ENCODE measurements around the gene CFD. TPM values are rescaled to one million over a fixed set of nuclear protein-coding genes. Genes with fewer than 3 reads are reported as not detected.

The CFD gene
- polyA plus RNA-seq, 1 donor from 2014 or later = 5.3 TPM

GRCh38 chr19:829129-829758, 30.2 kb upstream of the CFD start:
- H3K9ac ChIP-seq (ENCODE audit: low read length) = no peak overlapping the region
- no peaks in the 10 kb centered on the region for H3K9me3 ChIP-seq (ENCODE audit: low read length)
- H3K27me3 ChIP-seq (ENCODE audit: insufficient read depth, low read depth, low read length) = no peaks in the 10 kb centered on the region
- no peak overlapping the region for H2AFZ ChIP-seq (ENCODE audit: low read depth, low read length)
- no peak overlapping the region for H3K4me3 ChIP-seq (ENCODE audit: low read length)
- H3K79me2 ChIP-seq (replicated peaks; ENCODE audit: insufficient read depth, low read length) = no peaks in the 10 kb centered on the region
- H3K4me2 ChIP-seq (ENCODE audit: low read length) = no peak overlapping the region
- no peaks in the 10 kb centered on the region for H3K9me2 ChIP-seq (ENCODE audit: insufficient read depth, low read length)
- no peaks in the 10 kb centered on the region for H3K36me3 ChIP-seq (ENCODE audit: insufficient read depth, low read length)
- no peaks in the 10 kb centered on the region for H3F3A ChIP-seq (ENCODE audit: insufficient read depth, low read length, poor library complexity, severe bottlenecking)
- TF ChIP-seq EZH2 (IDR thresholded peaks at IDR 0.05; ENCODE audit: borderline replicate concordance, insufficient read depth, low read length, poor library complexity, severe bottlenecking) (no peak), RAD21 (conservative IDR thresholded peaks at IDR 0.05) (no peak), REST (IDR thresholded peaks at IDR 0.05; ENCODE audit: borderline replicate concordance) (no peak), POLR2AphosphoS5 (IDR thresholded peaks at IDR 0.05) (no peak), TAF1 (IDR thresholded peaks at IDR 0.05; ENCODE audit: low read depth) (no peak), MXI1 (conservative IDR thresholded peaks at IDR 0.05; ENCODE audit: poor library complexity, severe bottlenecking) (no peak), CTCF (IDR thresholded peaks at IDR 0.05; ENCODE audit: poor library complexity, severe bottlenecking) (no peak), SMC3 (conservative IDR thresholded peaks at IDR 0.05; ENCODE audit: poor library complexity) (no peak), EP300 (conservative IDR thresholded peaks at IDR 0.05; ENCODE audit: poor library complexity, severe bottlenecking) (no peak)
- no peak overlapping the region for H3K27ac ChIP-seq (ENCODE audit: low read length)
- H4K20me1 ChIP-seq (ENCODE audit: insufficient read depth) = no peaks in the 10 kb centered on the region

- no peak overlapping the region for H3K4me3 ChIP-seq (ENCODE audit: low read length)
- H3K79me2 ChIP-seq (replicated peaks; ENCODE audit: insufficient read depth, low read length) = no peaks in the 10 kb centered on the region
- no peaks in the 10 kb centered on the region for H3K9me2 ChIP-seq (ENCODE audit: insufficient read depth, low read length)
- no peaks in the 10 kb centered on the region for H4K20me1 ChIP-seq (ENCODE audit: insufficient read depth)
- no peaks in the 10 kb centered on the region for H3K9me3 ChIP-seq (ENCODE audit: low read length)
- H3F3A ChIP-seq (ENCODE audit: insufficient read depth, low read length, poor library complexity, severe bottlenecking) = no peaks in the 10 kb centered on the region
- no peak for TF ChIP-seq RAD21 (conservative IDR thresholded peaks at IDR 0.05)
- H3K9ac ChIP-seq (ENCODE audit: low read length) = no peak overlapping the region
- no peak overlapping the region for H3K27ac ChIP-seq (ENCODE audit: low read length)
- H3K36me3 ChIP-seq (ENCODE audit: insufficient read depth, low read length) = no peaks in the 10 kb centered on the region
- H3K4me2 ChIP-seq (ENCODE audit: low read length) = no peak overlapping the region
- H3K27me3 ChIP-seq (ENCODE audit: insufficient read depth, low read depth, low read length) = no peaks in the 10 kb centered on the region
- no peak overlapping the region for H2AFZ ChIP-seq (ENCODE audit: low read depth, low read length)
These were observed 27.8 kb upstream of the CFD start for GRCh38 chr19:831407-832369.
